Caco-2 (cell line): ENCODE results near the gene LRMDA. TPM values are rescaled to one million over a fixed set of nuclear protein-coding genes. Genes with fewer than 3 reads are reported as not detected.

Experiments
- BruUV-seq: library from RNA; stranded (reverse); fragments of 400-500 nt; replicated peaks from 2 replicates; lab custom pipeline; 2021; lab: Mats Ljungman, UMichigan
- CTCF ChIA-PET: fragments of 300-600 bp; sonication (Branson Sonifier 250); formaldehyde crosslinking; loops from one replicate; lab custom pipeline; 2022; ENCODE audit warnings: antibody characterized with exemption; lab: Charles Lee
- POLR2A ChIA-PET: fragments of 300-600 bp; sonication (Branson Sonifier 250); formaldehyde crosslinking; loops from one replicate; lab custom pipeline; 2022; ENCODE audit warnings: antibody characterized with exemption; lab: Charles Lee
- DNase-seq, 2 experiments: peaks; one replicate each; pipeline versions ENCODE4 v3.0.0 to v3.0.0-alpha.2; 2020 to 2022
- H3K27me3 ChIP-seq: replicated peaks from 2 replicates; pipeline ENCODE4 v1.6.0; 2011; ENCODE audit warnings: low read length; ENCODE audit not compliant: control insufficient read depth, insufficient read depth
- H3K36me3 ChIP-seq: 2 replicates; pipeline ENCODE4 v1.5.1; 2011; ENCODE audit warnings: low read length; ENCODE audit not compliant: control insufficient read depth, insufficient read depth
- H3K4me1 ChIP-seq: fragments of 250-450 bp; sonication (Bioruptor Pico); 2 replicates; pipeline ENCODE4 v1.5.1; 2020; ENCODE audit warnings: mild to moderate bottlenecking
- H3K4me3 ChIP-seq: 2 replicates; pipeline ENCODE4 v1.5.1; 2011; ENCODE audit warnings: low read depth, mild to moderate bottlenecking, control low read depth, low read length
- H3K9me3 ChIP-seq: fragments of 250-450 bp; sonication (Bioruptor Pico); 2 replicates; pipeline ENCODE4 v1.5.1; 2020; ENCODE audit warnings: mild to moderate bottlenecking, moderate library complexity
- H3K27ac Mint-ChIP-seq: one replicate; pipeline ENCODE4 v1.8.0; 2022; ENCODE audit warnings: mixed read lengths; ENCODE audit not compliant: unreplicated experiment
- H3K27me3 Mint-ChIP-seq: one replicate; pipeline ENCODE4 v1.8.0; 2022; ENCODE audit warnings: mixed read lengths; ENCODE audit not compliant: insufficient read depth, unreplicated experiment
- H3K36me3 Mint-ChIP-seq: one replicate; pipeline ENCODE4 v1.8.0; 2022; ENCODE audit warnings: mild to moderate bottlenecking, mixed read lengths; ENCODE audit not compliant: insufficient read depth, unreplicated experiment
- H3K4me1 Mint-ChIP-seq: one replicate; pipeline ENCODE4 v1.8.0; 2022; ENCODE audit warnings: low read depth, mixed read lengths; ENCODE audit not compliant: unreplicated experiment
- H3K4me3 Mint-ChIP-seq: one replicate; pipeline ENCODE4 v1.8.0; 2022; ENCODE audit warnings: mild to moderate bottlenecking, moderate library complexity, mixed read lengths; ENCODE audit not compliant: unreplicated experiment
- H3K9me3 Mint-ChIP-seq: one replicate; pipeline ENCODE4 v1.8.0; 2022; ENCODE audit warnings: mixed read lengths; ENCODE audit not compliant: unreplicated experiment
- intact Hi-C: fragments of 100-400 bp; cut with micrococcal nuclease; formaldehyde crosslinking; loops from one replicate; pipeline ENCODE4 v1.10.0; 2022; ENCODE audit not compliant: unreplicated experiment
- total RNA-seq: library from RNA; stranded (reverse); gene quantifications from 2 replicates; pipeline ENCODE4 v1.2.3, GENCODE V29; 2022
- TF ChIP-seq, protein P1 (sequence below), 2 experiments: fragments of 200-600 bp in 1 of 2; IDR thresholded peaks; 1 replicate in 1 of 2; 2 replicates in 1 of 2; pipeline versions ENCODE4 v1.5.1 to v1.8.0; 2011 to 2022; ENCODE audit warnings: antibody characterized with exemption in 1 of 2, control low read depth in 1 of 2, inconsistent platforms in 1 of 2, low read depth in 1 of 2, low read length in 1 of 2, mild to moderate bottlenecking in 1 of 2, moderate library complexity in 1 of 2; ENCODE audit not compliant: insufficient read depth in 1 of 2, severe bottlenecking in 1 of 2, unreplicated experiment in 1 of 2

LRMDA gene
- total RNA-seq, 1 experiment from 2014 or later: 18.5 TPM

GRCh38 chr10:75403939-75404814 is 27.2 kb upstream of the LRMDA start:
- H3K36me3 Mint-ChIP-seq: peaks cover 84% of the 10 kb centered on the region

DNA sequence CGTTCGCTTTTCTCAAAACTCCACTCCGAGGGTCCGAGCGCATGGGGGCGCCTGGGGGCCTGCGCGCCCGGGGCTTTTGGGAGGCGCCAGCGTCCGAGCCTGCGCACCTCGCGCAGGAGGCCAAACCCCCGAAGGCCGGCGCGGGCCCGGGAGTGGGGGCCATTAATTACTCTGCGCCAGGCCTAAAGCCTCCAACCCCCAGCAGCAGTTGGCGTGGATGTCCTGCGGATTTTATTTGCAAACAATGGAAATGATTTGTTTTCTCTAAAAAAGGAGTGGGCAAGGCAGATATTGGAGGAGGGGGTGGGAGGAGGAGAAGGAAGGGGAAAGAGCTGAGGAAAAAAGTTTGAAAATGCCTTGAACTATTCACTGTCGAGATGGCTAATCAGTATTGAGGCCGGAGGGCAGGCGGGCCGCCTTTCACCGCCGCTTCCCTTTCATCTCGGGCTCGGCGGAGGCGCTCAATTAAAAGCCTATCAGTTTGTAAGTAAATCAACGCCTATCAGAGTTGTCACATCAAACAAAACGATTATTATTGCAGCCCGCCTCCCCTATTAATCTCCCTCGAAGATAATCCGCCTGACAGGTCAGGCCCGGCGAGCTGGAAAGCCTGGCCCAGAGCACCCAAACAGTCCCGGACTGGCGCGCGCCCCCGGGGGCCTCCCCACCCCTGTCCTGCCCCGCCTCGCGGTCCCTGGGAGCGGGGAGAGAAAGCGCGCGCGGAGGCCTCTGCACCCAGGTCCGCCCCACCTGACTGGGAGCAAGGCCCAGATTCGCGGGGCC is 26.4 kb upstream of the LRMDA start:
- peak; percentile 93 to 96 for DNase-seq
- TF ChIP-seq, protein P1, sequence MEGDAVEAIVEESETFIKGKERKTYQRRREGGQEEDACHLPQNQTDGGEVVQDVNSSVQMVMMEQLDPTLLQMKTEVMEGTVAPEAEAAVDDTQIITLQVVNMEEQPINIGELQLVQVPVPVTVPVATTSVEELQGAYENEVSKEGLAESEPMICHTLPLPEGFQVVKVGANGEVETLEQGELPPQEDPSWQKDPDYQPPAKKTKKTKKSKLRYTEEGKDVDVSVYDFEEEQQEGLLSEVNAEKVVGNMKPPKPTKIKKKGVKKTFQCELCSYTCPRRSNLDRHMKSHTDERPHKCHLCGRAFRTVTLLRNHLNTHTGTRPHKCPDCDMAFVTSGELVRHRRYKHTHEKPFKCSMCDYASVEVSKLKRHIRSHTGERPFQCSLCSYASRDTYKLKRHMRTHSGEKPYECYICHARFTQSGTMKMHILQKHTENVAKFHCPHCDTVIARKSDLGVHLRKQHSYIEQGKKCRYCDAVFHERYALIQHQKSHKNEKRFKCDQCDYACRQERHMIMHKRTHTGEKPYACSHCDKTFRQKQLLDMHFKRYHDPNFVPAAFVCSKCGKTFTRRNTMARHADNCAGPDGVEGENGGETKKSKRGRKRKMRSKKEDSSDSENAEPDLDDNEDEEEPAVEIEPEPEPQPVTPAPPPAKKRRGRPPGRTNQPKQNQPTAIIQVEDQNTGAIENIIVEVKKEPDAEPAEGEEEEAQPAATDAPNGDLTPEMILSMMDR (IDR thresholded peaks at IDR 0.05; ENCODE audit: insufficient read depth in 1 of 2, low read depth in 1 of 2, low read length in 1 of 2, severe bottlenecking in 1 of 2, unreplicated experiment in 1 of 2): peak in 1 of 2 experiments; percentile 32
- Histone ChIP-seq H3K27me3 (no peaks in the 10 kb centered on the region), H3K9me3 (no peaks in the 10 kb centered on the region), H3K36me3 (no peaks in the 10 kb centered on the region), H3K4me3 (peak overlapping the region; percentile 99), H3K4me1 (peaks cover 12% of the 10 kb centered on the region)
- BruUV-seq: no TSS peak
- POLR2A ChIA-PET: interaction anchor here (0.5 to 2.3 kb wide), 4 partner anchors 25 to 584 kb away, joined by 3 to 24 read pairs (median 3); no protein-coding TSS in a partner anchor
- Mint-ChIP-seq H3K9me3 (no peaks in the 10 kb centered on the region), H3K36me3 (peaks cover 84% of the 10 kb centered on the region), H3K27me3 (no peaks in the 10 kb centered on the region), H3K4me3 (peak overlapping the region; percentile 94), H3K4me1 (peaks cover 7% of the 10 kb centered on the region), H3K27ac (peak overlapping the region; percentile 95)
- intact Hi-C loops: loop anchor here (1.0 to 10.0 kb wide), 7 partner anchors 94 to 1140 kb away; no protein-coding TSS in a partner anchor
- CTCF ChIA-PET: interaction anchor here (1.0 to 1.5 kb wide), 2 partner anchors 18 to 26 kb away, joined by 3 read pairs; no protein-coding TSS in a partner anchor

More at GRCh38 chr10:75403939-75404814, 27.2 kb upstream of the LRMDA start:
- BruUV-seq: TSS peak; percentile 30
- peak overlapping the region; percentile 99 for H3K4me3 ChIP-seq
- H3K27ac Mint-ChIP-seq: peak overlapping the region; percentile 95
- intact Hi-C loops: loop anchor here (1.0 to 10.0 kb wide), 9 partner anchors 95 to 1141 kb away; no protein-coding TSS in a partner anchor
- TF ChIP-seq, protein P1 (IDR thresholded peaks at IDR 0.05; ENCODE audit: insufficient read depth in 1 of 2, low read depth in 1 of 2, low read length in 1 of 2, severe bottlenecking in 1 of 2, unreplicated experiment in 1 of 2): no peak
- H3K9me3 Mint-ChIP-seq: no peaks in the 10 kb centered on the region
- H3K27me3 ChIP-seq: no peaks in the 10 kb centered on the region
- H3K36me3 ChIP-seq: no peaks in the 10 kb centered on the region; the same call in 1 of the 2 replicates
- ChIA-PET CTCF (interaction anchor here (0.7 to 1.5 kb wide), 3 partner anchors 26 to 647 kb away, joined by 3 to 5 read pairs (median 4); no protein-coding TSS in a partner anchor), POLR2A (interaction anchor here (2.3 kb wide), 1 partner anchor 26 kb away, joined by 24 read pairs; no protein-coding TSS in a partner anchor)
- no peaks in the 10 kb centered on the region for H3K27me3 Mint-ChIP-seq
- peak overlapping the region; percentile 94 for H3K4me3 Mint-ChIP-seq
- H3K4me1 ChIP-seq: peaks cover 9% of the 10 kb centered on the region
- DNase-seq: peak; percentile 67 to 78
- peaks cover 7% of the 10 kb centered on the region for H3K4me1 Mint-ChIP-seq
- no peaks in the 10 kb centered on the region for H3K9me3 ChIP-seq
